ENCODE measurements around the gene PCBP3. TPM values are rescaled to one million over a fixed set of nuclear protein-coding genes. Genes with fewer than 3 reads are reported as not detected.

The PCBP3 gene
- total RNA-seq, 1 donor from 2014 or later = 11.8 TPM

DNA sequence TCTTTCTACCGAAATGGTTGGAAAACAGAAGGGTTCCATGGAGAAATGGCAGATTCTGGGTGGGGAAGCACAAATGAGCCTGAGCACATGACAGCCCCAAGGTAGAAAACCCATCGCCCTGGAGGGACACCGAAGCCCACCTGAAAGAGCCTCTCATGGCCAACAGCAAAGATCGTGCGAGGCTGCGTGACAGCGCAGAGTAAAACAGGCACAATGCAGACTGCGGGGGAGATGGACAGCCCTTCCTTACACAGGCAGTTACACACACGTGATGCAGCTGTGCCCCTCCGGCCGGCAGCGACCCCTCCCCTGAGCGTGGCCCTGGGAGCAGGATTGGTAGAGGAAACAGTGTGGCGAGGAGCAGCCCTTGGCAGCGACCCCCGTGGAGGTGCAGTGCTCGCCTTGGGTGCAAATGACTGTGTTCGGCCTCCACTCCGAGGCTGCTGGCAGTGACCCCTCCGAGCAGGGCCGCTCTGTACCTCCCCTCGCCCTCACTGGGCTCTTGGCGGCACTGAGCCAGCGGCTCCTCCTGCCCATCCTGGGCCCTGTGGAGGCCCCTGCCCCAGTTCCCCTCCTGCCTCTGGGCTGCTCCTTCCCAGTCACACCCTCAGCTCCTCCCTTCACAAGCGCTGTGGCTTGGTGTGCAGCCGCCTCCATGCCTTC, 217.1 kb downstream of the PCBP3 start:
- Mint-ChIP-seq H3K36me3 (ENCODE audit: low read depth) (no peaks in the 10 kb centered on the region), H3K9me3 (ENCODE audit: low read depth) (no peaks in the 10 kb centered on the region), H3K27ac (ENCODE audit: unreplicated experiment) (no peak overlapping the region), H3K4me3 (ENCODE audit: unreplicated experiment) (no peak overlapping the region), H3K4me1 (ENCODE audit: low read depth) (peaks cover 27% of the 10 kb centered on the region), H3K27me3 (ENCODE audit: low read depth) (no peaks in the 10 kb centered on the region)
- TF ChIP-seq CTCF (IDR thresholded peaks at IDR 0.05) = no peak
- no peak for DNase-seq (ENCODE audit: low spot score)

DNA sequence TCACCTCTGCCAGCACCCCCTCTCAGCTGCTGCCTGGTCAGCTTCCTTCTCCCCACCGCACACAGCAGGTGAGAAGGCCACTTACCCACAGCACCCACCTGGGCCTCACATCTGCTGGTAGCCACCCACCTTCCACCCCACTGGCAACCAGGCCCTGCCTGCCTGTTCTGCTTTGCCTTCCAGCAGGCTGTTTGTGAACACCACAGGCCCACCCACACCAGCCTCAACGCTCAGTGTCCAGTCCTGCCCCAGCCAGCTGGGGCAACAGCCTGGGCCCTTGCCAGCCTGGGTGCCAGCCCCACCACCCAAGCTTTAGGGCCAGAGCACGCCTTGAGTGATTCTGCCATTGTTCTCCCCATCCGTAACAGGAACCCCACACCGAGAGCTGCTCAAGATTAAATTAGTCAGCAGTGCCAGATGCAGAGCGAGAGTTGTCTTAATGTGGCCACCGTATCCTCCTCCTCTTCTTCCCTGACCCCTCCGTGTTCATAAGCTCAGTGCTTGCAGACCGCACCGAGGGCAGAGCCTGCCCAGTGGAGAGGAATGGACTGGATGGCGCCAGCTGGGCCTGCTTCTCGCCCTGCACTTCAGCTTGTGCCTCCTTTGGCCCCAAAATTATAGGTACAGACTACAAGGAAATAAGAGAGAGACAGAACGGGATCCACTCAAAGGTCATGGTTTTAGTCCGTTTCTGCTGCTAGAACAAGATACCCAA, 217.8 kb downstream of the PCBP3 start:
- no peak overlapping the region for H3K27ac Mint-ChIP-seq (ENCODE audit: unreplicated experiment)
- H3K4me1 Mint-ChIP-seq (ENCODE audit: low read depth) = peaks cover 27% of the 10 kb centered on the region
- no peak overlapping the region for H3K4me3 Mint-ChIP-seq (ENCODE audit: unreplicated experiment)
- H3K36me3 Mint-ChIP-seq (ENCODE audit: low read depth) = no peaks in the 10 kb centered on the region
- no peak for DNase-seq (ENCODE audit: low spot score)
- H3K27me3 Mint-ChIP-seq (ENCODE audit: low read depth) = no peaks in the 10 kb centered on the region
- no peaks in the 10 kb centered on the region for H3K9me3 Mint-ChIP-seq (ENCODE audit: low read depth)
- no peak for TF ChIP-seq CTCF (IDR thresholded peaks at IDR 0.05)

DNA sequence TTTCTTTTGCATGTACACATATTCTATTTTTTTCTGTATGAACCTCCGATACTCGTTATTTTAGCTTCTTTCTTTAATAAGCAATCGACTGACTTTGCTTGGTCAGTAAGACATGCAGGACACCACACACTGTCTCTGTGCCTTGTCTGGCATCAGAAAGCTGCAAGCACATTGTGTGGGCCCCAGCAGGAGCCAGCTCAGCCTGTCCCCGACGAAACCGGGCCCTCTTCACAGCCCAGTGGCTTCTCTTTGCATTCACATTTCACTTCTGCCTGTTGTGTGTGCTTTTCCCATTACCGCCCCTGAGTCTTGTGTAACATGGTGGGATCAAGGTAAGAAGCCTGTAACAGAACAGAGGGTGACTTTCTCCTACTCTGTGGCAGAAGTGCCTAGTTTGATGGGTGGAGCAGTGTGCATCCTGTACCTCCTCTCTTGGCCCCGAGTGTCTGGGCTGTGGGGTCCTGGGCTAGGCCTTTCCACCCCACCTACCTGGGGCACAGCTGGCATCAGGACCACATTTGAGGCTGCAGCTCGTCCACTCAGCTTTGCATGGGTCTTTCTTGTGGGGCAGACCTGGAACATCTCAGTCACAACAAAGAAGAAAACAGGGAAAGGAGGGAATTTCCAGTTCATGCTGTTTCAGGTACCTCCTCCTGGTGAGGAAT, 219.2 kb downstream of the PCBP3 start:
- DNase-seq (ENCODE audit: low spot score) = no peak
- Mint-ChIP-seq H3K4me1 (ENCODE audit: low read depth) (peaks cover 27% of the 10 kb centered on the region), H3K4me3 (ENCODE audit: unreplicated experiment) (no peak overlapping the region), H3K27ac (ENCODE audit: unreplicated experiment) (no peak overlapping the region), H3K9me3 (ENCODE audit: low read depth) (no peaks in the 10 kb centered on the region), H3K27me3 (ENCODE audit: low read depth) (no peaks in the 10 kb centered on the region), H3K36me3 (ENCODE audit: low read depth) (peaks cover 1% of the 10 kb centered on the region)
- no peak for TF ChIP-seq CTCF (IDR thresholded peaks at IDR 0.05)

DNA sequence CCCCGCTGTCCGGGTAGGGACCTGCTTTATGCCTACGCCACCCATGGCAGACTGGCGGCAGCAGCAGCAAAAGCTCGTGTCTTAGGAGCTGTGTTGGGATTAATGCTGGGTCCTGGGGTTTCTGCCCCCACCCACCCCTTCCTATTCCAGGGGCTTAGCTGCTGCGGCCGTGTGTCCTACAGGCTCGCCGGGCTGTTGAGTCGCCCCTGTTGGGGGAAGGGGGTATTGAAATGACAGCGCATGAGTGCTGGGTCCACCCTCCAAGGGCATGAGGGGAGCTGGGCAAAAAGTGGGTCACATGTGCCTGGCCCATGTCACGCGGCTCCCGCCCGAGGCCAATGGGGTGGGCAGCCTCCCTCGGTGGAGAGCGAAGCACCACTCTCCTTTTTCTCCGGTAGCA, 219.7 kb downstream of the PCBP3 start:
- no peaks in the 10 kb centered on the region for H3K9me3 Mint-ChIP-seq (ENCODE audit: low read depth)
- no peaks in the 10 kb centered on the region for H3K27me3 Mint-ChIP-seq (ENCODE audit: low read depth)
- H3K4me3 Mint-ChIP-seq (ENCODE audit: unreplicated experiment) = no peak overlapping the region
- peaks cover 1% of the 10 kb centered on the region for H3K36me3 Mint-ChIP-seq (ENCODE audit: low read depth)
- DNase-seq (ENCODE audit: low spot score) = no peak
- H3K27ac Mint-ChIP-seq (ENCODE audit: unreplicated experiment) = no peak overlapping the region
- H3K4me1 Mint-ChIP-seq (ENCODE audit: low read depth) = peaks cover 27% of the 10 kb centered on the region
- no peak for TF ChIP-seq CTCF (IDR thresholded peaks at IDR 0.05)

- Mint-ChIP-seq H3K27ac (ENCODE audit: unreplicated experiment) (no peak overlapping the region), H3K36me3 (ENCODE audit: low read depth) (peaks cover 1% of the 10 kb centered on the region), H3K9me3 (ENCODE audit: low read depth) (no peaks in the 10 kb centered on the region), H3K27me3 (ENCODE audit: low read depth) (no peaks in the 10 kb centered on the region), H3K4me1 (ENCODE audit: low read depth) (peaks cover 25% of the 10 kb centered on the region), H3K4me3 (ENCODE audit: unreplicated experiment) (no peak overlapping the region)
- TF ChIP-seq CTCF (IDR thresholded peaks at IDR 0.05) = no peak
- DNase-seq (ENCODE audit: low spot score) = no peak
Measured at GRCh38 chr21:45863751-45864150, 220.2 kb downstream of the PCBP3 start.

Measured in chondrocyte (in vitro differentiated cells).